K562 (cell line): ENCODE results near the gene OSGIN1. TPM values are rescaled to one million over a fixed set of nuclear protein-coding genes. Genes with fewer than 3 reads are reported as not detected.

ENCODE experiments used
- ATAC-seq: fragments of 200-7000 bp; cut with Tn5 transposase; 3 replicates; pipeline ENCODE4 v1.9.1; 2020; ENCODE audit warnings: moderate library complexity
- BruUV-seq: library from RNA; stranded (reverse); fragments of 400-500 nt; replicated peaks from 2 replicates; lab custom pipeline; 2021; lab: Mats Ljungman, UMichigan
- CTCF ChIA-PET: fragments of 300-600 bp; formaldehyde crosslinking; extraction: SDS; loops from one replicate; lab custom pipeline; 2021; ENCODE audit warnings: low intra/inter-chr PET ratio; lab: Yijun Ruan, JAX
- POLR2A ChIA-PET: fragments of 300-600, 350-650 bp; sonication (Branson Sonifier 250); formaldehyde crosslinking; extraction: SDS; loops from one replicate; lab custom pipeline; 2021; ENCODE audit warnings: antibody characterized with exemption, inconsistent platforms; lab: Yijun Ruan, JAX
- DNase-seq, 4 experiments: peaks; one replicate each; pipeline versions ENCODE4 v3.0.0 to v3.0.0-alpha.2; 2011 to 2018; ENCODE audit warnings: low spot score in 3 of 4, mixed read lengths in 3 of 4; ENCODE audit errors: extremely low read depth in 1 of 4
- FAIRE-seq: peaks from 2 replicates; lab custom pipeline; 2011; peaks lifted over from hg19 to GRCh38; lab: Jason Lieb, UNC
- H2AFZ ChIP-seq: 2 replicates; pipeline ENCODE4 v1.6.0; 2011; ENCODE audit warnings: low read depth, low read length, control low read depth, inconsistent platforms
- H3K27ac ChIP-seq: fragments of 200-600 bp; 3 replicates; pipeline ENCODE4 v1.8.0; 2011; ENCODE audit warnings: low read depth, mild to moderate bottlenecking, control low read depth, inconsistent platforms, low read length, moderate library complexity, mixed read lengths; ENCODE audit errors: extremely low read depth
- H3K27me3 ChIP-seq, 2 experiments: fragments of 300-600 bp in 1 of 2; 2 replicates in 1 of 2; 3 replicates in 1 of 2; pipeline versions ENCODE4 v1.6.0 to v1.8.0; 2011; ENCODE audit warnings: inconsistent platforms in 2 of 2, low read length in 2 of 2, mild to moderate bottlenecking in 1 of 2, mixed read lengths in 1 of 2, moderate library complexity in 1 of 2; ENCODE audit not compliant: control insufficient read depth in 2 of 2, insufficient read depth in 2 of 2
- H3K36me3 ChIP-seq: fragments of 300-600 bp; 3 replicates; pipeline ENCODE4 v1.8.0; 2011; ENCODE audit warnings: mild to moderate bottlenecking, low read length, inconsistent platforms; ENCODE audit not compliant: control insufficient read depth, insufficient read depth
- H3K4me1 ChIP-seq, 2 experiments: fragments of 200-600 bp in 1 of 2; replicated peaks in 1 of 2; 2 replicates in 1 of 2; 3 replicates in 1 of 2; pipeline versions ENCODE4 v1.5.1 to v1.8.0; 2011; ENCODE audit warnings: inconsistent platforms in 2 of 2, low read length in 2 of 2, mild to moderate bottlenecking in 1 of 2, mixed read lengths in 1 of 2, moderate library complexity in 1 of 2; ENCODE audit not compliant: control insufficient read depth in 2 of 2, insufficient read depth in 2 of 2
- H3K4me2 ChIP-seq: 2 replicates; pipeline ENCODE4 v1.6.1; 2011; ENCODE audit warnings: low read length, control low read depth, inconsistent platforms, mixed read lengths; ENCODE audit not compliant: insufficient read depth
- H3K4me3 ChIP-seq: fragments of 200-600 bp; sonication (generic), shearing (Covaris generic); 2 replicates; pipeline ENCODE4 v1.5.1; 2016; ENCODE audit warnings: control low read depth, inconsistent platforms
- H3K79me2 ChIP-seq: fragments of 200-600 bp; 3 replicates; pipeline ENCODE4 v1.8.0; 2011; ENCODE audit warnings: low read length, inconsistent platforms; ENCODE audit not compliant: control insufficient read depth, insufficient read depth
- H3K9ac ChIP-seq, 2 experiments: 2 replicates each; pipeline versions ENCODE4 v1.6.0 to v1.6.1; 2011; ENCODE audit warnings: low read depth in 2 of 2, low read length in 2 of 2, control low read depth in 1 of 2, inconsistent platforms in 1 of 2, mild to moderate bottlenecking in 1 of 2, mixed read lengths in 1 of 2; ENCODE audit not compliant: insufficient read depth in 1 of 2
- H3K9me1 ChIP-seq: one replicate; pipeline ENCODE4 v1.6.0; 2011; ENCODE audit warnings: inconsistent platforms, mild to moderate bottlenecking, low read length, moderate library complexity; ENCODE audit not compliant: control insufficient read depth, insufficient read depth
- H3K9me3 ChIP-seq: replicated peaks from 2 replicates; pipeline ENCODE4 v1.5.1; 2011; ENCODE audit warnings: low read depth, low read length, inconsistent platforms; ENCODE audit not compliant: control insufficient read depth, insufficient read depth
- H4K20me1 ChIP-seq: replicated peaks from 2 replicates; pipeline ENCODE4 v1.6.1; 2011; ENCODE audit warnings: low read length, inconsistent platforms, mixed read lengths; ENCODE audit not compliant: control insufficient read depth, insufficient read depth
- CBFA2T3 ChIP-seq: fragments of 450-650 bp; IDR thresholded peaks from 2 replicates; pipeline ENCODE4 v1.6.1; 2017
- CREB1 ChIP-seq, 2 experiments: sonication (generic) in 1 of 2; formaldehyde crosslinking in 1 of 2; IDR thresholded peaks; 2 replicates each; pipeline versions ENCODE4 v1.6.1 to v1.8.0; 2012 to 2022; ENCODE audit warnings: inconsistent platforms in 1 of 2, mild to moderate bottlenecking in 1 of 2, missing genetic modification reagents in 1 of 2, moderate library complexity in 1 of 2
- MCM7 ChIP-seq, 2 experiments: fragments of 450-650 bp; IDR thresholded peaks; 2 replicates each; pipeline ENCODE4 v1.6.1; 2016 to 2018
- NRF1 ChIP-seq, 2 experiments: fragments of 450-650 bp; IDR thresholded peaks in 1 of 2; conservative IDR thresholded peaks in 1 of 2; 2 replicates each; pipeline ENCODE4 v1.6.1; 2014; ENCODE audit warnings: mild to moderate bottlenecking in 2 of 2
- WGBS: fragments of 100-300 bp; shearing (Covaris generic); methylation state at CpG from one replicate; pipeline ENCODE4 v1.1.6; 2016; ENCODE audit warnings: low coverage, mixed read lengths; ENCODE audit not compliant: insufficient coverage; ENCODE audit errors: missing lambda C conversion rate; 5-methylcytosine and 5-hydroxymethylcytosine counted together
- in situ Hi-C: fragments of 300-500 bp; cut with MboI; formaldehyde crosslinking; loops from 4 replicates; pipeline ENCODE4 v1.15.0; 2018; ENCODE audit warnings: inconsistent platforms, mixed read lengths
- intact Hi-C: fragments of 100-400 bp; cut with micrococcal nuclease; formaldehyde crosslinking; loops from 2 replicates; pipeline ENCODE4 v1.14.2; 2022
- polyA plus RNA-seq, 8 experiments: library from polyadenylated mRNA; depleted of rRNA in 4 of 8; stranded (reverse) in 5 of 8; unstranded in 3 of 8; fragments of >200 nt; fragmentation: Nextera tagmentation in 2 of 8; fragmentation: Illumina TruSeq in 1 of 8; extraction: Ambion mirVana in 2 of 8; extraction: Trizol in 1 of 8; gene quantifications; 2 replicates each; pipeline versions ENCODE4 v1.2.1 to v1.2.3, GENCODE V29; 2011 to 2014; ENCODE audit warnings: inconsistent platforms in 1 of 8, missing spikeins in 1 of 8
- total RNA-seq, 7 experiments: library from RNA; depleted of rRNA in 6 of 7; stranded (reverse); fragments of >200 nt in 6 of 7; fragmentation: Illumina TruSeq in 2 of 7; extraction: Trizol in 2 of 7; gene quantifications; 2 replicates each; pipeline versions ENCODE4 v1.2.1 to v1.2.3, GENCODE V29; 2011 to 2021; ENCODE audit warnings: low replicate concordance in 1 of 7
- TF ChIP-seq, protein P1 (sequence below), 3 experiments: fragments of 200-800 bp in 1 of 3; fragments of 250-450 bp in 1 of 3; fragments of 450-650 bp in 1 of 3; sonication (Bioruptor Pico) in 1 of 3; sonication (Bioruptor generic) in 1 of 3; formaldehyde crosslinking in 1 of 3; IDR thresholded peaks; 2 replicates each; pipeline versions ENCODE4 v1.6.1 to v1.8.0; 2016 to 2022; ENCODE audit warnings: mild to moderate bottlenecking in 2 of 3, missing genetic modification characterization in 2 of 3, missing compliant biosample characterization in 1 of 3, moderate library complexity in 1 of 3
- TF ChIP-seq, protein P2 (sequence below): fragments of 250-450 bp; sonication (Bioruptor Pico); IDR thresholded peaks from 2 replicates; pipeline ENCODE4 v1.4.0; 2020; ENCODE audit warnings: mild to moderate bottlenecking, moderate library complexity

OSGIN1 gene
- total and polyA plus RNA-seq, 9 of the 15 experiments (the other 6 are each of a cell fraction or from before 2014, with no cell fraction given): 0.03 to 3.6 (median 1.6) TPM

DNA sequence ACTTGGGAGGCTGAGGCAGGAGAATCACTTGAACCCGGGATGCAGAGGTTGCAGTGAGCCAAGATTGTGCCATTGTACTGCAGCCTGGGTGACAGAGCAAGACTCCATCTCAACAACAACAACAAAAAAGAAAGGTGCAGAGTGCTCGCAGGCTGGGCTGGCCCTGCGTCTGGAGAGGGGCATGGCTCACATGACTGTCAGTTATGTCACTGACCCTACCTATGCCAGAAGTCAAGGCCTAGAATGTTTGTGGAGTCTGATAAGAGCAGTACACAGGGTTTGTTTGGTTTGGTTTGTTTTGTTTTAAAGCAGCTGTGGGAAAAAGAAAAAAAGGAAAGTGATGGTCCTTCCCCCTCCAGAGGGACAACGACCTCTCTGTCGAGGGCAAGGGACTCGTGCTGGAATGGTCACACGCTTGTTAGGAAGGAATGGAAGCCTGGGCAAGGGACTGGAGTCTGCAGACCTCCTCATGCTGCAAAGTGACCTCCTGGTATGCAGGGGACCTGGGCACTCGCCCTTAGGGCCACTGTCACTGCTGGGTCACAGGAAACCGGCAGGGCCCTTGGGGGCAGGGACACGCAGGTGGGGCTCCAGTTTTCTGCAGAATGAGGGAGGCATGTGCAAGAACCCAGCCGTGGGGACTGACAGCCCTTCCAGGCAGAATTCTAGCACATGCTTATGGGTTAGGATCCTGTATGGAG is 10.1 kb upstream of the OSGIN1 start:
- Histone ChIP-seq H3K36me3 (no peaks in the 10 kb centered on the region), H3K9me1 (no peaks in the 10 kb centered on the region), H3K27ac (no peak overlapping the region), H3K4me1 (peaks cover 0 to 31% of the 10 kb centered on the region in 2 experiments; a peak in 2 of 5 replicates), H3K27me3 (peaks cover 22 to 33% of the 10 kb centered on the region in 2 experiments; a peak in 4 of 5 replicates), H3K4me3 (no peak overlapping the region), H3K9ac (peak overlapping the region in 1 of 2 experiments; percentile 60; a peak in 2 of 4 replicates), H2AFZ (no peak overlapping the region), H3K9me3 (no peaks in the 10 kb centered on the region), H3K4me2 (no peak overlapping the region), H3K79me2 (no peaks in the 10 kb centered on the region), H4K20me1 (peaks cover 3% of the 10 kb centered on the region; the same call in 1 of the 2 replicates)
- intact Hi-C loops: no loop called here
- no TSS peak for BruUV-seq
- DNase-seq (no peak), FAIRE-seq (no peak), ATAC-seq (no peak; the same call in 2 of the 3 replicates)
- in situ Hi-C loops: no loop called here
- ChIA-PET POLR2A (interaction anchor here (0.6 to 2.0 kb wide), 4 partner anchors 8 to 16 kb away, joined by 3 to 11 read pairs (median 3); partner anchors contain the start of gene OSGIN1), CTCF (no interaction called here)
- TF ChIP-seq CREB1 (IDR thresholded peaks at IDR 0.05) (no peak), CREB1 (CRISPR knock-in tag; IDR thresholded peaks at IDR 0.05) (no peak), CBFA2T3 (0 out of 2 replicates have a peak, but pooled peaks have one; percentile 7)
- WGBS: 17% methylated on average over 11 of the region's 11 CpGs

DNA sequence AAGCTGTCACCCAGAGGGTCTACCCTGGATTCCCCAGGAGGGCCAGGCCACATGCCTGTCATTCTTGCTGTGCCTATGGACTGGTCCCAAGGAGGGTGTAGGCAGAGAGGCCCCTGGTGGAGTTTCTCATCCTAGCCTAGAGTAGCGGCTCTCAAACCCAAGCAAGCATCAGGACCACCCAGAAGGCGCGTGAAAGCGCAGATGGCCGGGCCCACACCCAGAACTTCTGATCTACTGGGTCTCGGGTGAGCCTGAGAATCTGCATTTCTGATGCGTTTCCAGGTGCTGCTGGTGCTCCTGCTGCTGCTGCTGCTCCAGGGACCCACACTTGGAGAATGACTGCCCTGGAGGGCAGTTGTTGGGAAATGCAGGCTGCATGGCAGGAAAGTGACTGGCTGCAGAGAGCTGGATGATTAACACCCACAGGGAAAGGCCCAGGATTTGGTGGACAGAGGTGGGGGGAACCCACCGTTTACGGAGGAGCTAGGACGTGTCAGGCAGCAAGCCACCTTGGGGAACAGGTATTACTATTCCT is 9.5 kb upstream of the OSGIN1 start:
- Histone ChIP-seq H3K9ac (peak overlapping the region in 1 of 2 experiments; percentile 60; a peak in 1 of 4 replicates), H3K4me2 (no peak overlapping the region), H3K4me3 (no peak overlapping the region), H3K9me1 (no peaks in the 10 kb centered on the region), H3K79me2 (no peaks in the 10 kb centered on the region), H3K27ac (no peak overlapping the region), H3K27me3 (peaks cover 22 to 33% of the 10 kb centered on the region in 2 experiments; a peak in 4 of 5 replicates), H3K4me1 (peaks cover 0 to 31% of the 10 kb centered on the region in 2 experiments; a peak in 2 of 5 replicates), H2AFZ (no peak overlapping the region), H4K20me1 (peaks cover 3% of the 10 kb centered on the region; the same call in 1 of the 2 replicates), H3K36me3 (no peaks in the 10 kb centered on the region), H3K9me3 (no peaks in the 10 kb centered on the region)
- 44% methylated on average over 10 of the region's 10 CpGs for WGBS
- ChIA-PET CTCF (no interaction called here), POLR2A (interaction anchor here (0.6 to 2.0 kb wide), 3 partner anchors 9 to 11 kb away, joined by 3 to 11 read pairs (median 3); partner anchors contain the start of gene OSGIN1)
- DNase-seq (no peak), FAIRE-seq (no peak), ATAC-seq (no peak)
- in situ Hi-C loops (no loop called here), intact Hi-C loops (no loop called here)
- BruUV-seq: no TSS peak
- TF ChIP-seq, protein P1, sequence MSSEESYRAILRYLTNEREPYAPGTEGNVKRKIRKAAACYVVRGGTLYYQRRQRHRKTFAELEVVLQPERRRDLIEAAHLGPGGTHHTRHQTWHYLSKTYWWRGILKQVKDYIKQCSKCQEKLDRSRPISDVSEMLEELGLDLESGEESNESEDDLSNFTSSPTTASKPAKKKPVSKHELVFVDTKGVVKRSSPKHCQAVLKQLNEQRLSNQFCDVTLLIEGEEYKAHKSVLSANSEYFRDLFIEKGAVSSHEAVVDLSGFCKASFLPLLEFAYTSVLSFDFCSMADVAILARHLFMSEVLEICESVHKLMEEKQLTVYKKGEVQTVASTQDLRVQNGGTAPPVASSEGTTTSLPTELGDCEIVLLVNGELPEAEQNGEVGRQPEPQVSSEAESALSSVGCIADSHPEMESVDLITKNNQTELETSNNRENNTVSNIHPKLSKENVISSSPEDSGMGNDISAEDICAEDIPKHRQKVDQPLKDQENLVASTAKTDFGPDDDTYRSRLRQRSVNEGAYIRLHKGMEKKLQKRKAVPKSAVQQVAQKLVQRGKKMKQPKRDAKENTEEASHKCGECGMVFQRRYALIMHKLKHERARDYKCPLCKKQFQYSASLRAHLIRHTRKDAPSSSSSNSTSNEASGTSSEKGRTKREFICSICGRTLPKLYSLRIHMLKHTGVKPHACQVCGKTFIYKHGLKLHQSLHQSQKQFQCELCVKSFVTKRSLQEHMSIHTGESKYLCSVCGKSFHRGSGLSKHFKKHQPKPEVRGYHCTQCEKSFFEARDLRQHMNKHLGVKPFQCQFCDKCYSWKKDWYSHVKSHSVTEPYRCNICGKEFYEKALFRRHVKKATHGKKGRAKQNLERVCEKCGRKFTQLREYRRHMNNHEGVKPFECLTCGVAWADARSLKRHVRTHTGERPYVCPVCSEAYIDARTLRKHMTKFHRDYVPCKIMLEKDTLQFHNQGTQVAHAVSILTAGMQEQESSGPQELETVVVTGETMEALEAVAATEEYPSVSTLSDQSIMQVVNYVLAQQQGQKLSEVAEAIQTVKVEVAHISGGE (CRISPR knock-in tag; IDR thresholded peaks at IDR 0.05): no peak
- TF ChIP-seq NRF1 (conservative IDR thresholded peaks at IDR 0.05 in 1 of 2, IDR thresholded peaks at IDR 0.05 in 1 of 2): no peak
- TF ChIP-seq, protein P2, sequence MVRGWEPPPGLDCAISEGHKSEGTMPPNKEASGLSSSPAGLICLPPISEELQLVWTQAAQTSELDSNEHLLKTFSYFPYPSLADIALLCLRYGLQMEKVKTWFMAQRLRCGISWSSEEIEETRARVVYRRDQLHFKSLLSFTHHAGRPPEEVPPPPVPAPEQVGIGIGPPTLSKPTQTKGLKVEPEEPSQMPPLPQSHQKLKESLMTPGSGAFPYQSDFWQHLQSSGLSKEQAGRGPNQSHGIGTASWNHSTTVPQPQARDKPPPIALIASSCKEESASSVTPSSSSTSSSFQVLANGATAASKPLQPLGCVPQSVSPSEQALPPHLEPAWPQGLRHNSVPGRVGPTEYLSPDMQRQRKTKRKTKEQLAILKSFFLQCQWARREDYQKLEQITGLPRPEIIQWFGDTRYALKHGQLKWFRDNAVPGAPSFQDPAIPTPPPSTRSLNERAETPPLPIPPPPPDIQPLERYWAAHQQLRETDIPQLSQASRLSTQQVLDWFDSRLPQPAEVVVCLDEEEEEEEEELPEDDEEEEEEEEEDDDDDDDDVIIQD: no peak
- no peak for TF ChIP-seq MCM7 (IDR thresholded peaks at IDR 0.05)
